NCI-H748 treated with DMSO at 0.1 percent for 48 hours (cell line): ENCODE results near the gene UBE2J2.

Source experiments
- DNase-seq: peaks from one replicate; lab custom pipeline; 2025; lab: John Stamatoyannopoulos, UW

The UBE2J2 gene

GRCh38 chr1:1226566-1227362, 46.9 kb downstream of the UBE2J2 start:
- no peak for DNase-seq

DNA sequence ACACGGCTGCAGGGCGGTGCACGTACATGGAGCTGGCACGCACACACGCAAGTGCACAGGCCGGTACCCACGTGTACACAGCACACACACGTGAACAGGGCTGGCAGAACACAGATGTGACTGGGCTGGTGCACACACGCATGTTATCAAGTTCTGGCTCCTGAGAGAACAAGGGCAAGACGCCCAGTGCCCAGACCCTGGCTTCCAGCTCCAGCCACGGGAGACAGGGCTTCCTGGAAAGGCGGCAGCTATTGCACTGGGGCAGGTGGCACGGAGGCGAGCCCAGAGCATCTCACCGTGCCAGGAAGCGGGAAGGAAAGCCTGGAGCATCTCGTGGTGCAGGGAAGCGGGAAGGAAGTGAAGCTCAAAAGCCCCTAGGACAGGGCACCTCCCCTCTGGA, 47.7 kb downstream of the UBE2J2 start:
- DNase-seq: no peak

- no peak for DNase-seq
Measured at GRCh38 chr1:1225238-1225845, 48.3 kb downstream of the UBE2J2 start.

- no peak for DNase-seq
Measured at GRCh38 chr1:1223891-1224290, 49.8 kb downstream of the UBE2J2 start.

GRCh38 chr1:1223321-1223720, 50.3 kb downstream of the UBE2J2 start:
- DNase-seq: no peak

- DNase-seq: no peak
Measured at GRCh38 chr1:1222575-1223225, 51.0 kb downstream of the UBE2J2 start.

DNA sequence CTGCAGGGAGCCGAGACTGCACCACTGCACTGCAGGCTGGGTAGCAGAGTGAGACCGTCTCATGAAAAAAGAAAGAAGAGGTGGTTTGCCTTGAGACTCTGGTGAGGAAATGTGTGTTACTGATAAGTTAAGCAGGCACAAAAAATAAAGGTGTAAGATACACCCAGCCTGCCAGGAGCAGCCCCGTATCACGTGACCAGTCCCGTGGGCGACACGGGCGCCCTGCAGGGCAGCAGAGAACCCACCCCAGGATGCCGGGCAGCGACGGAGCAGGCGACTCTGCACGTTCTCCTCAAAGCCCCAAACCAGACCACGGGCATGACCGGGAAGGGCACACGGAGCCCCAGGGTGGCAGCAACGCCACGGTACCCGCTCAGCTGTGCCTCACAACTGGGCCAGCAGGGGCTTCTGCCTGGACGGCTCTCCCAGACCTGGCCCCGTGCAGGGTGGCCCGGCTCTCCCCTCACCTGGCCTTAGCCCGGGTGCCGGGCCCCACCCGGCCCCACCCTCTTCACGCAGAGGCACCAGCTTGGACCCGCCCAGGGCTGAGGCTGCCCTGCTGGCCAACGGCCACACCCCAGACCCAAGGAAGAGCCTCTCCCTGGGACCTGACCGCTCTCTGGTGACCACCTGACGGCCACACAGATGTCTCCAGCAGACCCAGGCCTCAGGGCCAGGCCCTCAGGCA, 51.6 kb downstream of the UBE2J2 start:
- DNase-seq: no peak

GRCh38 chr1:1220197-1220596, 53.5 kb downstream of the UBE2J2 start:
- DNase-seq: no peak

DNA sequence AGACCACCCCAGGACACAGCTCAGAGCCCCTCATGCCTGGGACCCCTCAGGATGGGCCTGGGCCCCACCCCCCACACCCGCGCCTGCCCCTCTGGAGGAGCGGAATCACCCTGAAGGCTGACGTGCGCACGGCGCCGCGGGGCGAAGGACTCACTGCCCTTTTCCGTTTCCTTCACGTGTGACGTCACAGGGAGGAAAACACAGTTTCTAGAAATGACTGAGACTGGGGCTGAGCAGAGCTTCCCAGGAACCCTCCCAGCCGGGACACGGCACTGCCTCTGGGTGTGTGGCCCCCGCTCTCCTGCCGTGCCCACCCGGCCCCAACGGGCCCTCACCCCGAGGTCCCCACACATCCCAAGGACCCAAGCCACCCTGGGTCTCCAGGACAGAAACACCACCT, 54.3 kb downstream of the UBE2J2 start:
- DNase-seq: no peak

DNA sequence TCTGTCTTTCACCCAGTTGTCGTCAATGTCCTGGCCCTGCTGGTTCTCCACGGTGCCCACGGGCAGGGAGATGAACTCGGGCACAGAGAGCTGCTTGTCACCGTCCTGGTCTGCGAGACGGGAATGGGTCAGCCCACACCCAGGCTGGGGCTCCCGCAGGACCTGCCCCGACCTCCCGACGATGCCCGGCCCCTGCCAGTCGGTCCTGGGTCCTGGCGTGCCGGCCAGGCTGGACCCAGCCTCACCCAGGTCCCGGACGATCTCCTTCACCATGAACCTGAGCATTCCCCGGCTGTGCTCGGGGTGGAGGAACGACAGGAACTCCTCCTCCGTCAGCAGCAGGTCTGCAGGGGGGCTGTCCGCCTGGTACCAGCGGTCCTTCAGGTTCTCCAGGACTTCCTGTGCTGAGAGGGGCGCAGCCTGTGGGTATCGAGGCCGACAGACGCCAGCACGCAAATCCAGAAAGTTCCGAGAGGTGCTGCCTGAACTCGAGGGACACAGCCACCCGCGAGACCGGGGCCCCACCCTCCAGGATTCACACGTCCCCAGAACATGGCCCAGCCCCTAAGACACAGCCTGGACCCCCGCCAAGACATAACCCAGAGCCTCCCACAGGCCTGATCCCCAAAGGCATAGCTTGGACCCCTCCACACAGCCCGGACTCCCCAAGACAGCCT, 55.0 kb downstream of the UBE2J2 start:
- DNase-seq: no peak

GRCh38 chr1:1217621-1218523, 55.8 kb downstream of the UBE2J2 start:
- DNase-seq: no peak

- no peak for DNase-seq
Measured at GRCh38 chr1:1216770-1217620, 56.7 kb downstream of the UBE2J2 start.

- DNase-seq: no peak
Measured at GRCh38 chr1:1215881-1216605, 57.6 kb downstream of the UBE2J2 start.

- no peak for DNase-seq
Measured at GRCh38 chr1:1215080-1215676, 58.5 kb downstream of the UBE2J2 start.

DNA sequence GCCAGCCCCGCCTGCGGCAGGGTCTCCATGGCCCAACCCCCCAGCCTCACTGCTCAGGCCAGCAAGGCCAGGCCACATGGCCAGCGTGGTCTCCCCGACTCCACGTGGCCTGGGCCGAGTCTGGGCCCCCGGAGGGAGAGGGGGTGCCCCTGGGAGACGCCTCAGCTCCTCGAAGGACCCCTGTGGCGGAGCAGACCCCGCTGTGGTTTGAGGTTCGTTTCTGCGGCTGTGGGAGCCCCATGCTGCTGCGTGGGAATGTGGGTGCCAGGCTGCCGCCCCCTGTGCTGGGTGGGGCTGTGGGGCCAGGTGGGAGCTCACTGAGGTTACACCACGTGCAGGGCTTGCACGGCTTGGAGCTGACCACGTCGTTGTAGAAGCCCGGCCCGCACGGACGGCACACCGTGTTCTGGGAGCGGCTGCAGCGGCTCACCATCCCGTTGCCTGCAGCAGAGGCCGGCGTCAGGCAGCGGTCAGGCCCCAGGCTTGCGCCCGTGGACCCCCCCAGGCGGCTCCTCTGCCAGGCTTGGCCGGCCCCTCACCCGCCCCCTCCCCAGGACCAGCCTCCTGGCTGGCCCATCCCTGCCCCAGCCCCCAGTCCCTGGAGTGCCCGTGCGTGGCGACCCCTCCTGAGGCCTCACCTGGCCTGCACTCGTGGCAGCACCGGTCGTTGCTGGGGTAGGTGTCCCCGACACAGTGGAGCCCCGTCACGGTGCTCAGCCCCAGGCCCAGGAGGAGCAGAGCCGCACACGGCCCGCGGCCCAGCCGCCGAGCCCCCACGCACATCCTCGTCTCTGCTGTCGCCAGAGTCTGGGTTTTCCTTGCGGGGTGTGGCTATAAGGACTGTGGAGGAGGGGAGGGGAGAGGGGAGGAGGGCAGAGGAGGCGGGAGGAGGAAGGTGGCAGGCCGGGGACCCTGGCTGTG, 60.0 kb downstream of the UBE2J2 start, which contains the start of gene TNFRSF4:
TSS of gene TNFRSF4 (minus strand) at position 809 of the 921 bp plus-strand sequence. CDS start at position 783, 26 bp downstream.
- DNase-seq: no peak

- DNase-seq: no peak
Measured at GRCh38 chr1:1212780-1213344, 60.8 kb downstream of the UBE2J2 start.
